Astrocyte (in vitro differentiated cells and primary cell): ENCODE data around the gene MORN1. TPM values are rescaled to one million over a fixed set of nuclear protein-coding genes. Genes with fewer than 3 reads are reported as not detected.
A peak's percentile ranks its signal among the peaks of the same experiment; 100 is the strongest.

Experiments used
- DNase-seq: peaks from one replicate; pipeline ENCODE4 v3.0.0-alpha.2; 2010; ENCODE audit warnings: low read depth
- FAIRE-seq: peaks from 2 replicates; lab custom pipeline; 2011; peaks lifted over from hg19 to GRCh38; lab: Jason Lieb, UNC
- H2AFZ ChIP-seq: 2 replicates; pipeline ENCODE4 v1.6.0; 2012; ENCODE audit warnings: low read depth, low read length, inconsistent platforms
- H3K27ac ChIP-seq: 2 replicates; pipeline ENCODE4 v1.5.1; 2011; ENCODE audit warnings: low read depth, low read length, inconsistent platforms
- H3K27me3 ChIP-seq: 2 replicates; pipeline ENCODE4 v1.6.0; 2011; ENCODE audit warnings: low read length, inconsistent platforms; ENCODE audit not compliant: insufficient read depth
- H3K36me3 ChIP-seq: 2 replicates; pipeline ENCODE4 v1.5.1; 2011; ENCODE audit warnings: low read length, inconsistent platforms; ENCODE audit not compliant: insufficient read depth
- H3K4me1 ChIP-seq: 2 replicates; pipeline ENCODE4 v1.5.1; 2011; ENCODE audit warnings: low read length, inconsistent platforms; ENCODE audit not compliant: insufficient read depth
- H3K4me2 ChIP-seq: 2 replicates; pipeline ENCODE4 v1.6.0; 2012; ENCODE audit warnings: low read length, inconsistent platforms
- H3K4me3 ChIP-seq: 2 replicates; pipeline ENCODE4 v1.5.1; 2011; ENCODE audit warnings: low read depth, mild to moderate bottlenecking, low read length, inconsistent platforms; ENCODE audit not compliant: insufficient read depth
- H3K79me2 ChIP-seq: 2 replicates; pipeline ENCODE4 v1.6.0; 2012; ENCODE audit warnings: mild to moderate bottlenecking, low read length, inconsistent platforms; ENCODE audit not compliant: insufficient read depth
- H3K9ac ChIP-seq: 2 replicates; pipeline ENCODE4 v1.6.0; 2012; ENCODE audit warnings: mild to moderate bottlenecking, low read length, inconsistent platforms
- H3K9me3 ChIP-seq: 2 replicates; pipeline ENCODE4 v1.5.1; 2012; ENCODE audit warnings: low read depth, mild to moderate bottlenecking, low read length, inconsistent platforms; ENCODE audit not compliant: insufficient read depth
- H4K20me1 ChIP-seq: 2 replicates; pipeline ENCODE4 v1.6.0; 2012; ENCODE audit warnings: low read length, inconsistent platforms; ENCODE audit not compliant: insufficient read depth
- H3K27ac Mint-ChIP-seq: one replicate; pipeline ENCODE4 v1.8.0; 2021; ENCODE audit warnings: mild to moderate bottlenecking, mixed read lengths; ENCODE audit not compliant: unreplicated experiment
- H3K27me3 Mint-ChIP-seq: one replicate; pipeline ENCODE4 v1.8.0; 2021; ENCODE audit warnings: low read depth, mixed read lengths; ENCODE audit not compliant: unreplicated experiment
- H3K36me3 Mint-ChIP-seq: one replicate; pipeline ENCODE4 v1.8.0; 2021; ENCODE audit warnings: low read depth, mixed read lengths; ENCODE audit not compliant: unreplicated experiment
- H3K4me1 Mint-ChIP-seq: one replicate; pipeline ENCODE4 v1.8.0; 2021; ENCODE audit warnings: low read depth, mixed read lengths; ENCODE audit not compliant: unreplicated experiment
- H3K4me3 Mint-ChIP-seq: one replicate; pipeline ENCODE4 v1.8.0; 2021; ENCODE audit warnings: mild to moderate bottlenecking, moderate library complexity, mixed read lengths; ENCODE audit not compliant: unreplicated experiment
- H3K9me3 Mint-ChIP-seq: one replicate; pipeline ENCODE4 v1.8.0; 2021; ENCODE audit warnings: mild to moderate bottlenecking, mixed read lengths; ENCODE audit not compliant: unreplicated experiment
- CTCF ChIP-seq: IDR thresholded peaks from 2 replicates; pipeline ENCODE4 v1.5.1; 2011; ENCODE audit warnings: low read depth, mild to moderate bottlenecking, inconsistent platforms, low read length, moderate library complexity; ENCODE audit not compliant: insufficient read depth
- EZH2 ChIP-seq: IDR thresholded peaks from 2 replicates; pipeline ENCODE4 v1.6.1; 2012; ENCODE audit warnings: mild to moderate bottlenecking, low read length, inconsistent platforms; ENCODE audit not compliant: insufficient read depth
- total RNA-seq: library from RNA; stranded (reverse); gene quantifications from 2 replicates; pipeline ENCODE4 v1.2.1, GENCODE V29; 2021

The MORN1 gene
- total RNA-seq, 1 donor from 2014 or later = 9.2 TPM

GRCh38 chr1:2396059-2396458, 4.7 kb upstream of the MORN1 start:
- Histone ChIP-seq H3K79me2 (peaks cover 93% of the 10 kb centered on the region), H4K20me1 (peaks cover 80% of the 10 kb centered on the region), H2AFZ (no peak overlapping the region), H3K9ac (no peak overlapping the region), H3K4me3 (no peak overlapping the region), H3K27ac (no peak overlapping the region), H3K4me1 (peaks cover 12% of the 10 kb centered on the region), H3K27me3 (no peaks in the 10 kb centered on the region), H3K36me3 (peaks cover 49% of the 10 kb centered on the region), H3K4me2 (no peak overlapping the region), H3K9me3 (no peaks in the 10 kb centered on the region)
- DNase-seq (no peak), FAIRE-seq (no peak)
- Mint-ChIP-seq H3K27ac (no peak overlapping the region), H3K27me3 (no peaks in the 10 kb centered on the region), H3K9me3 (peaks cover 3% of the 10 kb centered on the region), H3K4me1 (peaks cover 13% of the 10 kb centered on the region), H3K36me3 (peaks cover 19% of the 10 kb centered on the region), H3K4me3 (no peak overlapping the region)
- TF ChIP-seq CTCF (no peak), EZH2 (no peak)

- no peak for FAIRE-seq
- peaks cover 42% of the 10 kb centered on the region for H3K36me3 ChIP-seq
- peaks cover 13% of the 10 kb centered on the region for H3K4me1 Mint-ChIP-seq
- no peak for DNase-seq
- no peak overlapping the region for H3K4me3 ChIP-seq
- no peaks in the 10 kb centered on the region for H3K27me3 ChIP-seq
- peaks cover 15% of the 10 kb centered on the region for H3K4me1 ChIP-seq
- H3K9ac ChIP-seq = no peak overlapping the region
- H4K20me1 ChIP-seq = peaks cover 73% of the 10 kb centered on the region
- peak overlapping the region; percentile 70 for H3K4me3 Mint-ChIP-seq
- no peaks in the 10 kb centered on the region for H3K27me3 Mint-ChIP-seq
- H3K27ac ChIP-seq = no peak overlapping the region
- H3K36me3 Mint-ChIP-seq = peaks cover 16% of the 10 kb centered on the region
- H2AFZ ChIP-seq = no peak overlapping the region
- H3K9me3 Mint-ChIP-seq = peaks cover 3% of the 10 kb centered on the region
- TF ChIP-seq CTCF (no peak), EZH2 (no peak)
- H3K9me3 ChIP-seq = no peaks in the 10 kb centered on the region
- peak overlapping the region; percentile 53 for H3K27ac Mint-ChIP-seq
- H3K79me2 ChIP-seq = peaks cover 94% of the 10 kb centered on the region
- H3K4me2 ChIP-seq = no peak overlapping the region
Measured at GRCh38 chr1:2395245-2395644, 3.9 kb upstream of the MORN1 start.

GRCh38 chr1:2394761-2395160, 3.4 kb upstream of the MORN1 start:
- Histone ChIP-seq H3K9ac (peak overlapping the region; percentile 17), H4K20me1 (peaks cover 69% of the 10 kb centered on the region), H3K27me3 (no peaks in the 10 kb centered on the region), H3K4me3 (no peak overlapping the region), H3K36me3 (peaks cover 37% of the 10 kb centered on the region), H3K4me1 (peaks cover 15% of the 10 kb centered on the region), H3K79me2 (peaks cover 94% of the 10 kb centered on the region), H3K27ac (no peak overlapping the region), H3K9me3 (no peaks in the 10 kb centered on the region), H2AFZ (no peak overlapping the region), H3K4me2 (peak overlapping the region; percentile 20)
- H3K4me1 Mint-ChIP-seq = peaks cover 13% of the 10 kb centered on the region
- peaks cover 3% of the 10 kb centered on the region for H3K9me3 Mint-ChIP-seq
- no peak for DNase-seq
- FAIRE-seq = no peak
- peak overlapping the region; percentile 53 for H3K27ac Mint-ChIP-seq
- no peaks in the 10 kb centered on the region for H3K27me3 Mint-ChIP-seq
- TF ChIP-seq CTCF = no peak
- no peak for TF ChIP-seq EZH2
- H3K36me3 Mint-ChIP-seq = peaks cover 16% of the 10 kb centered on the region
- peak overlapping the region; percentile 70 for H3K4me3 Mint-ChIP-seq
